ENCODE results near the gene NFYC.

- peak in 2 of 3 experiments; percentile 5 to 19; a peak in 2 of 4 replicates for TF ChIP-seq CTCF (IDR thresholded peaks at IDR 0.05; ENCODE audit: control extremely low read depth in 1 of 3, insufficient read depth in 1 of 3, low read depth in 1 of 3, low read length in 3 of 3)
- TF ChIP-seq TAF7 (optimal IDR thresholded peaks at IDR 0.05; ENCODE audit: borderline replicate concordance, low read depth, low read length): no peak
Observed at GRCh38 chr1:40662151-40662550, 29.4 kb upstream of the NFYC start.
